Measurements from ENCODE around the gene REXO2. TPM values are rescaled to one million over a fixed set of nuclear protein-coding genes. Genes with fewer than 3 reads are reported as not detected.

REXO2 gene
- total and polyA plus RNA-seq, 2 donors from 2014 or later: 66.4 to 156 TPM

DNA sequence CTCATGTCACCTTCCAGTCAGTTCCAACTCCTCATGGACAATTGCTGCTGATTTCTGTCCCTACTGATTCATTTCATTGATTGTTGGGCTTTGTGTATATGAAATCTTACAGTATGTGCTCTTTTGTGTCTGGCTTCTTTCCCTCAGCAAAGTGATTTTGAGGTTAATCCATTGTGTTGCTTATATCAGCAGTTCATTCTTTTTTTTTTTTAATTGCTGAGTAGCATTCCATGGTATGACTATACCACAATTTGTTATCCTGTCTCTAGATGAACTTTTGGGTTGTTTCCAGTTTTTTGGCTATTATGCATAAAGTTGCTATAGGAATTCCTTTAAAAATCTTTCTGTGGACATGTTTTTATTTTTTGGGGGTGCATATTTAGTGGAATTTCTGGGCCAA is 60.5 kb downstream of the REXO2 start:
- FAIRE-seq (no peak), DNase-seq (no peak)
- Histone ChIP-seq H3K9me3 (ENCODE audit: control insufficient read depth in 2 of 3, insufficient read depth in 1 of 3, low read length in 3 of 3) (no peaks in the 10 kb centered on the region), H3K4me1 (ENCODE audit: control insufficient read depth in 2 of 3, insufficient read depth in 2 of 3, low read depth in 1 of 3, low read length in 3 of 3) (no peaks in the 10 kb centered on the region), H3K27ac (ENCODE audit: low read depth in 2 of 2, low read length in 2 of 2) (no peak overlapping the region), H3K27me3 (ENCODE audit: control insufficient read depth, insufficient read depth, low read length) (no peaks in the 10 kb centered on the region), H3K36me3 (ENCODE audit: control insufficient read depth in 2 of 3, insufficient read depth in 3 of 3, low read length in 3 of 3) (no peaks in the 10 kb centered on the region), H3K9ac (ENCODE audit: low read length in 3 of 3) (no peak overlapping the region), H3K4me3 (ENCODE audit: low read length in 3 of 3) (no peak overlapping the region)
- TF ChIP-seq, protein P1, sequence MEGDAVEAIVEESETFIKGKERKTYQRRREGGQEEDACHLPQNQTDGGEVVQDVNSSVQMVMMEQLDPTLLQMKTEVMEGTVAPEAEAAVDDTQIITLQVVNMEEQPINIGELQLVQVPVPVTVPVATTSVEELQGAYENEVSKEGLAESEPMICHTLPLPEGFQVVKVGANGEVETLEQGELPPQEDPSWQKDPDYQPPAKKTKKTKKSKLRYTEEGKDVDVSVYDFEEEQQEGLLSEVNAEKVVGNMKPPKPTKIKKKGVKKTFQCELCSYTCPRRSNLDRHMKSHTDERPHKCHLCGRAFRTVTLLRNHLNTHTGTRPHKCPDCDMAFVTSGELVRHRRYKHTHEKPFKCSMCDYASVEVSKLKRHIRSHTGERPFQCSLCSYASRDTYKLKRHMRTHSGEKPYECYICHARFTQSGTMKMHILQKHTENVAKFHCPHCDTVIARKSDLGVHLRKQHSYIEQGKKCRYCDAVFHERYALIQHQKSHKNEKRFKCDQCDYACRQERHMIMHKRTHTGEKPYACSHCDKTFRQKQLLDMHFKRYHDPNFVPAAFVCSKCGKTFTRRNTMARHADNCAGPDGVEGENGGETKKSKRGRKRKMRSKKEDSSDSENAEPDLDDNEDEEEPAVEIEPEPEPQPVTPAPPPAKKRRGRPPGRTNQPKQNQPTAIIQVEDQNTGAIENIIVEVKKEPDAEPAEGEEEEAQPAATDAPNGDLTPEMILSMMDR (IDR thresholded peaks at IDR 0.05; ENCODE audit: borderline replicate concordance, extremely low read depth, insufficient read depth): no peak
- intact Hi-C loops (cut with DNase I): no loop called here

Other genes starting within 250 kb of the REXO2 start
- gene NNMT, start 143.1 kb upstream of the REXO2 start, total RNA-seq: 1,451 TPM
- 91.9 TPM for gene NNMT, start 143.1 kb upstream of the REXO2 start, polyA plus RNA-seq (ENCODE audit: insufficient read depth, low read depth, low replicate concordance)
- gene C11orf71, start 39.0 kb upstream of the REXO2 start, total RNA-seq: 12.3 TPM
- gene C11orf71, start 39.0 kb upstream of the REXO2 start, polyA plus RNA-seq (ENCODE audit: insufficient read depth, low read depth, low replicate concordance): 21.2 TPM
- 27.8 TPM for gene RBM7, start 38.8 kb upstream of the REXO2 start, total RNA-seq
- gene RBM7, start 38.8 kb upstream of the REXO2 start, polyA plus RNA-seq (ENCODE audit: insufficient read depth, low read depth, low replicate concordance): 14.6 TPM
- 0.25 TPM for gene NXPE1, start 120.4 kb downstream of the REXO2 start, total RNA-seq
- not detected for gene NXPE1, start 120.4 kb downstream of the REXO2 start, polyA plus RNA-seq (ENCODE audit: insufficient read depth, low read depth, low replicate concordance)
- 0.63 TPM for gene NXPE4, start 156.3 kb downstream of the REXO2 start, total RNA-seq
- gene NXPE4, start 156.3 kb downstream of the REXO2 start, polyA plus RNA-seq (ENCODE audit: insufficient read depth, low read depth, low replicate concordance): 0.34 TPM
- gene NXPE2, start 239.1 kb downstream of the REXO2 start, total RNA-seq: 0.22 TPM
- not detected for gene NXPE2, start 239.1 kb downstream of the REXO2 start, polyA plus RNA-seq (ENCODE audit: insufficient read depth, low read depth, low replicate concordance)